ENCODE results near the gene LRTM1.

- TF ChIP-seq POLR2AphosphoS5 (IDR thresholded peaks at IDR 0.05) (no peak), CTCF (IDR thresholded peaks at IDR 0.05) (no peak)
These were observed 36.2 kb upstream of the LRTM1 start for GRCh38 chr3:54964081-54964480.
